Adrenal gland (tissue), 5 donors: ENCODE data around the gene ZNF132.

ENCODE experiments used
- CTCF ChIP-seq, 6 experiments: fragments of 450-650 bp in 4 of 6; fragments of 200-600 bp in 2 of 6; sonication (generic) in 1 of 6; IDR thresholded peaks; 1 replicate in 5 of 6; 2 replicates in 1 of 6; pipeline versions ENCODE4 v1.5.1 to v1.8.0; 2016 to 2021; ENCODE audit warnings: antibody characterized with exemption in 6 of 6, mild to moderate bottlenecking in 2 of 6, moderate library complexity in 1 of 6
- POLR2A ChIP-seq, 2 donors: fragments of 450-650 bp; IDR thresholded peaks; one replicate each; pipeline ENCODE4 v1.6.1; 2017; ENCODE audit warnings: antibody characterized with exemption in 2 of 2, mild to moderate bottlenecking in 2 of 2, moderate library complexity in 1 of 2
- donor health status: DM: no; HTN: no; CAD: no.

GRCh38 chr19:58416604-58417003, 23.3 kb downstream of the ZNF132 start:
- TF ChIP-seq CTCF (IDR thresholded peaks at IDR 0.05): no peak
- TF ChIP-seq POLR2A (IDR thresholded peaks at IDR 0.05): no peak
